HFF-Myc (cell line): ENCODE data around the gene DHPS.

Experiments
- DNase-seq: peaks from one replicate; pipeline ENCODE4 v3.0.0-alpha.2; 2011; ENCODE audit warnings: low read depth; ENCODE audit errors: extremely low read depth
- H3K4me3 ChIP-seq: replicated peaks from 2 replicates; pipeline ENCODE4 v1.5.1; 2011; ENCODE audit warnings: low read depth, mild to moderate bottlenecking, control low read depth, low read length
- CTCF ChIP-seq: IDR thresholded peaks from 2 replicates; pipeline ENCODE4 v1.5.1; 2012; ENCODE audit warnings: mild to moderate bottlenecking, low read depth, low read length, control low read depth; ENCODE audit errors: missing control alignments

The DHPS gene

GRCh38 chr19:12665671-12666264, 15.9 kb downstream of the DHPS start:
- peak overlapping the region; percentile 84 for H3K4me3 ChIP-seq
- DNase-seq: no peak
- no peak for TF ChIP-seq CTCF

- H3K4me3 ChIP-seq: no peak overlapping the region
Measured at GRCh38 chr19:12665281-12665573, 16.5 kb downstream of the DHPS start.

GRCh38 chr19:12664406-12665280, 17.0 kb downstream of the DHPS start:
- no peak for DNase-seq
- TF ChIP-seq CTCF: no peak
- H3K4me3 ChIP-seq: no peak overlapping the region

More at GRCh38 chr19:12665281-12665573, 16.5 kb downstream of the DHPS start:
- no peak for TF ChIP-seq CTCF
- no peak for DNase-seq

GRCh38 chr19:12660980-12661379, 20.7 kb downstream of the DHPS start:
- H3K4me3 ChIP-seq: no peak overlapping the region
- DNase-seq: no peak
- TF ChIP-seq CTCF: no peak

- no peak overlapping the region for H3K4me3 ChIP-seq
- peak; percentile 4 for TF ChIP-seq CTCF
- DNase-seq: no peak
Measured at GRCh38 chr19:12657966-12658365, 23.7 kb downstream of the DHPS start.

GRCh38 chr19:12656899-12657571, 24.6 kb downstream of the DHPS start:
- no peak overlapping the region for H3K4me3 ChIP-seq
- DNase-seq: no peak
- no peak for TF ChIP-seq CTCF
